HL-60 (cell line): ENCODE data around the gene RPE65.
A peak's percentile ranks its signal among the peaks of the same experiment; 100 is the strongest.

Source experiments
- DNase-seq, 2 experiments: peaks; one replicate each; pipeline ENCODE4 v3.0.0-alpha.2; 2010 to 2020; ENCODE audit warnings: low read depth in 1 of 2, low spot score in 1 of 2
- H3K27ac ChIP-seq: fragments of 250-450 bp; sonication (Bioruptor Pico); replicated peaks from 2 replicates; pipeline ENCODE4 v1.5.1; 2020; ENCODE audit warnings: mild to moderate bottlenecking, moderate library complexity
- H3K27me3 ChIP-seq: fragments of 250-450 bp; sonication (Bioruptor Pico); 2 replicates; pipeline ENCODE4 v1.5.1; 2021; ENCODE audit warnings: mild to moderate bottlenecking, moderate library complexity; ENCODE audit not compliant: insufficient read depth, poor library complexity, severe bottlenecking
- H3K4me3 ChIP-seq: replicated peaks from 2 replicates; pipeline ENCODE4 v1.5.1; 2011; ENCODE audit warnings: mild to moderate bottlenecking, control low read depth, low read length; ENCODE audit not compliant: insufficient read depth
- CTCF ChIP-seq: IDR thresholded peaks from one replicate; pipeline ENCODE4 v1.5.1; 2011; ENCODE audit warnings: low read length, control low read depth, inconsistent platforms; ENCODE audit not compliant: insufficient read depth
- GABPA ChIP-seq: IDR thresholded peaks from 2 replicates; pipeline ENCODE4 v1.6.1; 2012; ENCODE audit warnings: low read depth
- POLR2AphosphoS5 ChIP-seq: IDR thresholded peaks from 2 replicates; pipeline ENCODE4 v1.6.1; 2012; ENCODE audit warnings: low read depth
- REST ChIP-seq: IDR thresholded peaks from 2 replicates; pipeline ENCODE4 v1.6.1; 2012; ENCODE audit warnings: low read depth; ENCODE audit not compliant: insufficient replicate concordance
- SPI1 ChIP-seq: IDR thresholded peaks from 2 replicates; pipeline ENCODE4 v1.6.1; 2012; ENCODE audit warnings: low read depth, mild to moderate bottlenecking, borderline replicate concordance

The RPE65 gene

GRCh38 chr1:68429233-68429808 lies 20.4 kb downstream of the RPE65 start:
- TF ChIP-seq CTCF: no peak
- TF ChIP-seq REST: no peak
- H3K4me3 ChIP-seq: no peak overlapping the region
- peak in 1 of 2 experiments; percentile 16 for DNase-seq
- H3K27me3 ChIP-seq: no peaks in the 10 kb centered on the region
- H3K27ac ChIP-seq: no peak overlapping the region

GRCh38 chr1:68426594-68426993 lies 23.2 kb downstream of the RPE65 start:
- TF ChIP-seq REST: no peak
- TF ChIP-seq CTCF: no peak
- TF ChIP-seq POLR2AphosphoS5: no peak
- TF ChIP-seq GABPA: no peak
- TF ChIP-seq SPI1: no peak
- DNase-seq: no peak
- Histone ChIP-seq H3K27ac (no peak overlapping the region), H3K4me3 (no peak overlapping the region), H3K27me3 (no peaks in the 10 kb centered on the region)

GRCh38 chr1:68421350-68421749 lies 28.4 kb downstream of the RPE65 start:
- Histone ChIP-seq H3K27ac (no peak overlapping the region), H3K27me3 (no peaks in the 10 kb centered on the region), H3K4me3 (no peak overlapping the region)
- TF ChIP-seq SPI1 (no peak), CTCF (no peak), GABPA (no peak), POLR2AphosphoS5 (no peak), REST (no peak)
- DNase-seq: no peak
